Measurements from ENCODE around the gene RAD51C. TPM values are rescaled to one million over a fixed set of nuclear protein-coding genes. Genes with fewer than 3 reads are reported as not detected.
"Not testable (repeated sequence)": the region's sequence is repeated elsewhere in the genome, so short reads cannot be mapped to it uniquely, and the experiment has no call there.

The RAD51C gene
- total RNA-seq: 40.1 TPM
- long read RNA-seq, transcript RAD51C-201 (9 exons, 2,591 nt): major isoform, 5 of 10 reads
- long read RNA-seq, partial matches to known transcripts: 0 of 10 reads
- long read RNA-seq, other reads (novel, unspliced or antisense): 4 of 10 reads

DNA sequence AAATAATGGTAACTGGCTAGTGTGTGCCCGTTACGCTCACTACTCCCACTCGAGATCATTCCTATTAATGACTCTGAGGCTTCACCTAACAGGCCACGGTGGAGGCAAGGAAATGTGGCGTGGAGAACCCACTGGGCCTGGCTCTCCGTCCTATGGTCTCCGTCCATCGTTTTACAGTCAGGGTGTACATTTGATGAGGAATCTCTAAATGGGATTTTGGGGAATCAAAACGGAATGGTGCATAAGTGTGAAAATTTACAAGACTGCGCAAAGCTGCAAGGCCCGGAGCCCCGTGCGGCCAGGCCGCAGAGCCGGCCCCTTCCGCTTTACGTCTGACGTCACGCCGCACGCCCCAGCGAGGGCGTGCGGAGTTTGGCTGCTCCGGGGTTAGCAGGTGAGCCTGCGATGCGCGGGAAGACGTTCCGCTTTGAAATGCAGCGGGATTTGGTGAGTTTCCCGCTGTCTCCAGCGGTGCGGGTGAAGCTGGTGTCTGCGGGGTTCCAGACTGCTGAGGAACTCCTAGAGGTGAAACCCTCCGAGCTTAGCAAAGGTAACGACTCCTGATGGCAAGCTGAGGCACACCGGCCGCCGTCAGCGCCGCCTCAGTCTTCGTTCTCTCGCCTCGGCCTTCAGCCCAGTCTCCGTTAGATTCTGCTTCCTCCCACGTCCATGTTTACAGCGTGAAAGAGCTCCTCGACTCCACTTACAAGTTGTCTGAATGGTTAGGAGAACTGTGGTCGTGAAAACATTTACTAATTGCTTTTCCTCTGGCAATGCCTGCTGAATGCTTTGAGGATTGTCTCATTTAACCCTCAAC is at the start of gene RAD51C:
RAD51C (plus strand) TSS at position 364 of the 817 bp plus-strand sequence; CDS start at position 406, 42 bp downstream.
- ATAC-seq: peak; percentile 99
- peak; percentile 94 for DNase-seq (ENCODE audit: missing footprints)
- intact Hi-C loops (cut with DNase I): loop anchor here (1.0 kb wide), 1 partner anchor 174 kb away; no protein-coding TSS in a partner anchor

DNA sequence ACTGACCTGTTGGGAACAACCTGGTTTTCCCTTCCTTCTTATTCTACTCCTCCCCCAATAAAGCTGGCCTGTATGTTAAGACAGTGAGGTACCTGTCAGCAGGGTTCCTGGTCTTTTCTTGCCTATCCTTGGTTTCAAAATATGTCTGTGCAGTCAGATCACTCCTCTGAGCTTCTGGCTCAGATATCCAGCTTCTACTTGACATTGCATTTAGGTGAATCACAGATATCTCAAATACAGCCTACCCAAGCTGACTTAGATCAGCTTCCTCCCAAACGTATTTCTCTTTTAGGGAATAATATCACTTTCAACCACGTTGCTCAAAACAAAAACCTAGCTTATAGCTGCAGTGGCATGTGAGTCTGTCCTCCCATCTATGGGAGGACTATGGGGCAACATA is 49.3 kb upstream of the RAD51C start:
- DNase-seq (ENCODE audit: missing footprints) (no peak), ATAC-seq (no peak)
- intact Hi-C loops (cut with DNase I): no loop called here

- intact Hi-C loops (cut with DNase I): no loop called here
- DNase-seq (ENCODE audit: missing footprints) (no peak), ATAC-seq (no peak)
Observed at GRCh38 chr17:58648236-58648635, 44.2 kb upstream of the RAD51C start.

GRCh38 chr17:58657962-58658803 is 34.2 kb upstream of the RAD51C start:
- ATAC-seq; DNase-seq (ENCODE audit: missing footprints); intact Hi-C loops (cut with DNase I): not testable (repeated sequence)

GRCh38 chr17:58658804-58659713 is 33.3 kb upstream of the RAD51C start:
- ATAC-seq (peak; percentile 94), DNase-seq (ENCODE audit: missing footprints) (no peak)
- intact Hi-C loops (cut with DNase I): loop anchor here (1.0 kb wide), 2 partner anchors 28 to 141 kb away; no protein-coding TSS in a partner anchor

DNA sequence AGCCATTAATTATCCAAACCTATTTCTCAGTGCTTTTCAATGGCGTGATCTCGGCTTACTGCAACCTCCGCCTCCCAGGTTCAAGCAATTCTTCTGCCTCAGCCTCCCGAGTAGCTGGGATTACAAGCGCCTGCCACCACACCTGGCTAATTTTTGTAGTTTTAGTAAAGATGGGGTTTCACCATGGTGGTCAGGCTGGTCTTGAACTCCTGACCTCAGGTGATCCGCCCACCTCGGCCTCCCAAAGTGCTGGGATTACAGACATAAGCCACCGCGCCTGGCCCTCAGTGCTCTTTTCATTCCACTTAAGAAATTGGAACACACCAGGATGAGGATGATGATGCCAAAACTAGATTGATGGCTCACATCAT is 32.7 kb upstream of the RAD51C start:
- ATAC-seq: not testable (repeated sequence)
- intact Hi-C loops (cut with DNase I): loop anchor here (1.0 kb wide), 2 partner anchors 28 to 141 kb away; no protein-coding TSS in a partner anchor

DNA sequence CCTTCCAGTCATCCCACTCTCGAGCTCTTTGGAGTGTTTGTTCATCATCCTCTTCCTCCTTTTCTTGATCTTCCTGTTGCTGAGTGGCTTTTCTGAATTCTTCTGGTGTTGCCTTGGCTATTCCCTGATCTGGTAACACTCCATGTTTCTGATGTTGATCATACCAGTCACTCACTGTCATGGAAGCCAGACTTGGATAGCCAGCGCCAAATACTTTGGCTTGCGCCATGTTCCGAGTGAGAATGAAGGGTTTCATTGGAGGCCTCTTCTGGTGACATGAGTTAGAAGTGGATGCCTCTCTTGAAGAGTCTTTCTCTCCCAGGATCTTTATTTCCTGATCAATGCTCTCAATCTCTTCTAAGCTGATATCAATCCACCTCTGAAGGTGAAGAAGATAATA is 31.8 kb upstream of the RAD51C start:
- intact Hi-C loops (cut with DNase I): no loop called here
- DNase-seq (ENCODE audit: missing footprints) (no peak), ATAC-seq (no peak)

More for the DNA sequence above, 32.7 kb upstream of the RAD51C start:
- DNase-seq (ENCODE audit: missing footprints): not testable (repeated sequence)

DNA sequence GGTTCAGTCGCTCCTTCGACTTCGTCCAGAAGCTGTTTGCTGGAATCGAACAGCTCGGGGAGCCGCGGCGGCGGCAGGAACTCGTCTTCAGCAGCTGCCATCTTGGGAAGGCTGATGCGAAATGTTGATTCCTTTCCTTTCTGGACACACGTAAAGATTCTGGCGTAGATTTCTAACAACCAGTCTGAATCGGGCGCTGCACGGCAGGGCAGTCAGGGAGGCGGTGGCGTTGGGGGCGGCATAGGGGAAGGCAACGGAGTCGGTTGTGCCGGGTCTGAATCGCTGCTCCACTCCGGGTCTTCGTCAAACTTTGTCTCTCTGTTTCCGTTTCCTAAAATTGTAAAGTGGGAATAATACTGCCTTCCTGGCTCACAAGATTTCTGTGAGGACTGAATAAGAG is 30.9 kb upstream of the RAD51C start:
- intact Hi-C loops (cut with DNase I): no loop called here
- no peak for DNase-seq (ENCODE audit: missing footprints)
- no peak for ATAC-seq

DNA sequence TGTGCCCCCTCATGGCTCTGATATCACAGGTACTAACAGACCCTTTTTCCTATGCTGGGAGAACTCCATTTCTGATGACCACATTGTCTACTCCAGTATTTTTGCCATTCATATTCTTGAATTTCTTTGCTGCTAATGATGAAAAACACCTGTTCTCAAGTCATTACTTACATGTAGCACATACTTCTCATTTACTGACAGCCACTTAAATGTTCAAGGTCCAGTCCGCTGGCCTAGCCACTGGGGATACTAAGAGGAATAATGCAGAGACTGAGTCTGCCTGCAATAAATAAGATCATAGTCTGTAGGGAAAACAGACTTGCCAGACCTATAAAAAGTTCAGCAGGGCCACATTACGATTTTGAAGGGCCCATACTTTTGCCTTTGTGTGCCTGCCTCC is 28.1 kb upstream of the RAD51C start:
- ATAC-seq (no peak), DNase-seq (ENCODE audit: missing footprints) (no peak)
- intact Hi-C loops (cut with DNase I): no loop called here

- no peak for ATAC-seq
- no peak for DNase-seq (ENCODE audit: missing footprints)
- intact Hi-C loops (cut with DNase I): no loop called here
Observed at GRCh38 chr17:58665946-58666857, 26.2 kb upstream of the RAD51C start.

- DNase-seq (ENCODE audit: missing footprints): peak; percentile 93
- ATAC-seq: peak; percentile 50
- intact Hi-C loops (cut with DNase I): no loop called here
Observed at GRCh38 chr17:58666858-58667267, 25.5 kb upstream of the RAD51C start.

DNA sequence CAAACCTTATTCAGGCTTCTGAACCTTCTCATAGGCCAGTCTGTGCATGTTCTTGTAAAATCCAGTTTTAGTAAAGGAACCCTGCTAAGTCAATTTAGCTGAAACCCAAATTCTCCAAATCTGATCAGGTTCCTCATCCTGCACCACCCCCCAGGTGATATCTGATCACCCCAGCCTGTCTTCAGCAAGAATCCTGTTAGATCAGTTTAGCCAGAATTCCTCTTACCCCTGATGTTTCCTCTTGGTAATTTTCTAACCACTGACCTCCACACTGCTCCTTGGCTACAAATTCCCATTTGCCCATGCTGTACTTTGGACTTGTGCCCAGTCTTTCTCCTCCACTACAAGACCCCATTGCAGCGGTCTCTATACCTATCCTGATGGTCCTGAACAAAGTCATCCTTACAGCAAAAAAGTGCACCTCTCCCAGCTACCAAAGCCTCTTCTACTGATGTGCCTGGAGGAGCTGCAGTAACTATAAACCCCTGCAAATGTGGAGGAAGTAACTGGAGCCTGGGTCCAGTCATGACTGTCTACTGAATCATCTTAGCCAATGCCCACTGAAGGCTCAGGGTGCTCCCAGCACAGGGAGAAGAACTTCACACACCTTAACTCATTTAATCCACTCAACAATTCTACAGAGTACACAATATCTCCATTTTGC is 24.3 kb upstream of the RAD51C start:
- no peak for ATAC-seq
- intact Hi-C loops (cut with DNase I): no loop called here
- no peak for DNase-seq (ENCODE audit: missing footprints)

- DNase-seq (ENCODE audit: missing footprints) (no peak), ATAC-seq (no peak)
Observed at GRCh38 chr17:58668598-58668935, 23.8 kb upstream of the RAD51C start.

DNA sequence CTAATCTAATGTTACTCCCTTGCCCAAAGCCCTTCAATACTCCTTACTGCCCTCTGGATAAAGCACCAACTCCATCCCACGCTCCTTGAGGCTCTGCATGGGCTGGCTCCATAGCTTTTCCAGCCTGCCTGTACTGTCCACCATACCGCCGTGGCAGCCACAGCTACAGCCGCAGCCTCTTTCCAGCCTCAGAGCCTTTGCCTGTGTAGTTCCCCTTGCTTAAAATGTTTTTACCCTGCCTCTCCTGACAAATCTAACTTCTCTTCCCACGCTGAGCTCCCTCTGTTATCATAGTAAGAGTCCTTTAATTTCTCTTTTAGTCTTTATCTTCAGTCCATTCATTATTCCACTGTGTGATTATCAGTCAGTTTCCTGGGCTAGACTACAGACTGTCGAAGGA is 22.5 kb upstream of the RAD51C start:
- no peak for DNase-seq (ENCODE audit: missing footprints)
- no peak for ATAC-seq
- intact Hi-C loops (cut with DNase I): no loop called here

More at GRCh38 chr17:58668598-58668935, 23.8 kb upstream of the RAD51C start:
- intact Hi-C loops (cut with DNase I): no loop called here

DNA sequence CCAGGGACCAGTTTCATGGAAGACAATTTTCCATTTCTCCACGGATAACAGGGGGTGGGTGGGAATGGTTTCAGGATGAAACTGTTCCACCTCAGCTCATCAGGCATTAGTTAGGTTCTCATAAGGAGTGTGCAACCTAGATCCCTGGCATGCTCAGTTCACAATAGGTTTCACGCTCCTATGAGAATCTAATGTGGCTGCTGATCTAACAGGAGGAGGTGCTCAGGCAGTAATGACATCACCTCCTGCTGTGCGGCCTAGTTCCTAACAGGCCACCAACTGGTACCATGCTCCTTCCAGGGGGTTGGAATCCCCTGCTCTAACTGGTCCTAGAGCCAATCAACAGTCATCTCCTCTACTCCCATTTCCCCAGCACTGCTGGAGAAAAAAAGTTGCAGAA is 20.4 kb upstream of the RAD51C start:
- intact Hi-C loops (cut with DNase I): no loop called here
- DNase-seq (ENCODE audit: missing footprints) (no peak), ATAC-seq (no peak)

DNA sequence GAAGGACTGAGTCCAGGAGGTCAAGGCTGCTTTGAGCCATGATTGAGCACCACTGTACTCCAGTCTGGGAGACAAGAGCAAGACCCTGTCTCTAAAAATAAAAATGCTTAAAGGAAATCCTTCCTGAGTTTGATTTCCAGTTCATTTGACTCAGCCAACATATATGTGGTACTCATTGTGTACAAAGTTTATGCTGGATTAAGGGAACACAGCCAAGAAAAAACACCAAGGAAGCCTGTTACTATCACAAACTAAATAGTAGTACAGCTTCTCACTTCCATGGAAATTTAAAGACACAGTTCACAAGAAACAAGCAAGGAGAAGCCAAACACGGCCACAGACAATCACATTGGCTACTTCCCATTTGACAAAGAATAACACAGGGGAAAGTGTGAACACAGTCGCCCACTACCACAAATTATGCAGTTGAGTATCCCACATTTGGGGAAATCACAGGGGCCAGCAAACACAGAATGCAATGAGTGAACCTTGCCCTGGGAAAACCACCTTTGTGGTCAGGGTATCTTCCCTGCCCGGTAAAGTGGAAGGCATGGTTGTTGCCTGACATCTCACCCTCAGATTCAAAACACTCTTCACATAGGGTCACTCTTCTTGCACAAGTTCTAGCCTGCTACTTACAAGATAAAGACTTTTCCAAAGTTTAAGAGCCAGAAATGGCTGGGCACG is 15.1 kb upstream of the RAD51C start:
- intact Hi-C loops (cut with DNase I): no loop called here

More for the DNA sequence above, 15.1 kb upstream of the RAD51C start:
- DNase-seq (ENCODE audit: missing footprints) (no peak), ATAC-seq (no peak)
